ENCODE data around the gene SERP2.
"Not testable (repeated sequence)": the region's sequence is repeated elsewhere in the genome, so short reads cannot be mapped to it uniquely, and the experiment has no call there.

Gene SERP2

DNA sequence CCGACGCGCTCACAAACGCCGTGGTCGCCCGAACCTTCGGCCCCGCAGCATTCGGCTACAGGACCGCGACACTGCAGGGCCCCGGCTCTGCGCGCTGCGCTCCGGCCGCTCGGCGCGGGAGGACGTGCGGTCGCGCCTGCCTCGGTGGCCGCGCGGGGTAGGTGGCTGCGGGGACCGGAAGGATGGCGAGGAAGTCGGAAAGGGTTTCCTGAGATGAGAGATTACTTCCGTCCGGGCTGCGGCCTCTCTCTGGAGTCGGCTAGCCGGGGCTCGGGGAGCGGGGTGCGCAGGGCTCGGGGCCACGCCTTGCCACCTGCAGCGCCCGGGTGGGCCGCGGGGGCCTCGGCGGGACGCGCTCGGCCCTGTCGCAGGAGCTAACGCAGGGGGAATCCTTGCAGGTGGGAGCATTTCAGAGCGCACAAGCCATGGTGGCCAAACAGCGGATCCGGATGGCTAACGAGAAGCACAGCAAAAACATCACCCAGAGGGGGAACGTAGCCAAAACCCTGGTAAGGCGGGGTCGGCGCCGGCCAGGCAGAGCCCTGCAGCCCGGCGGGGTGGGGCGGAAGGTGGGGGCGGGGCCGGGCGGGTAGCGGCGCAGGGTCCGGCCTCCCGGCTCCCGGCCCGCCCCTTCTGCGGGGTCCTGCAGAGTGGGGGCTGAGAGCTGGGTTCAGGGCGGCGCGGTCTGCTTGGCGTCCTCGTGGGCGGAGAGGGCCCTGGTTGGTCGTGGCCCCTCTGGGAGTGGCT lies at the start of gene SERP2:
Gene SERP2 (plus strand): TSS at position 224 of the 747 bp plus-strand sequence. CDS start 202 bp downstream, at position 426.
- peak within 1 kb of the TSS; percentile 55 for H3K4me3 ChIP-seq (ENCODE audit: control insufficient read depth, low read depth, low read length)
- TF ChIP-seq, protein P1, sequence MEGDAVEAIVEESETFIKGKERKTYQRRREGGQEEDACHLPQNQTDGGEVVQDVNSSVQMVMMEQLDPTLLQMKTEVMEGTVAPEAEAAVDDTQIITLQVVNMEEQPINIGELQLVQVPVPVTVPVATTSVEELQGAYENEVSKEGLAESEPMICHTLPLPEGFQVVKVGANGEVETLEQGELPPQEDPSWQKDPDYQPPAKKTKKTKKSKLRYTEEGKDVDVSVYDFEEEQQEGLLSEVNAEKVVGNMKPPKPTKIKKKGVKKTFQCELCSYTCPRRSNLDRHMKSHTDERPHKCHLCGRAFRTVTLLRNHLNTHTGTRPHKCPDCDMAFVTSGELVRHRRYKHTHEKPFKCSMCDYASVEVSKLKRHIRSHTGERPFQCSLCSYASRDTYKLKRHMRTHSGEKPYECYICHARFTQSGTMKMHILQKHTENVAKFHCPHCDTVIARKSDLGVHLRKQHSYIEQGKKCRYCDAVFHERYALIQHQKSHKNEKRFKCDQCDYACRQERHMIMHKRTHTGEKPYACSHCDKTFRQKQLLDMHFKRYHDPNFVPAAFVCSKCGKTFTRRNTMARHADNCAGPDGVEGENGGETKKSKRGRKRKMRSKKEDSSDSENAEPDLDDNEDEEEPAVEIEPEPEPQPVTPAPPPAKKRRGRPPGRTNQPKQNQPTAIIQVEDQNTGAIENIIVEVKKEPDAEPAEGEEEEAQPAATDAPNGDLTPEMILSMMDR (conservative IDR thresholded peaks at IDR 0.05; ENCODE audit: control insufficient read depth, insufficient read depth, low read depth, low read length), result no peak
- DNase-seq (ENCODE audit: low read depth), result peak; percentile 32

DNA sequence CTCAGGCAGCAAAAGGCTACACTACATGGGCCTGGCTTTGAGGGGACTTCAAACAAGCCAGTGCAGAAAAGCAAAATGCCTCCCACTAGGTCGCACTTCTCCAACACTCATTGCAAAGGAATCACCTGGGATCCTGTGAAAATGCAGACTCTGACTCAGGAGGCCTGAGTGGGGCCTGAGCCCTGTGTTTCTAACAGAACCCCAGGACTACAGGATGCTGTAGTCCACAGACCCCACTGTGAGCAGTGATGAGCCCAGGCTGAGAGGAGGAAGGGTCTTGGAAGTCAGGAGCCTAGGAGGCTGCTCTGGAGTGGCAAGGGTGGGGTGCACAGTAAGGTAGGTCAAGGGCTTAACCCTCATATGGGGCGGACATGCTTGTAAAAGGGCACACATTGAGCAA lies 46.7 kb upstream of the SERP2 start:
- H3K4me3 ChIP-seq (ENCODE audit: control insufficient read depth, low read depth, low read length), result no peak overlapping the region
- no peak for DNase-seq (ENCODE audit: low read depth)
- TF ChIP-seq, protein P1 (conservative IDR thresholded peaks at IDR 0.05; ENCODE audit: control insufficient read depth, insufficient read depth, low read depth, low read length), result no peak

DNA sequence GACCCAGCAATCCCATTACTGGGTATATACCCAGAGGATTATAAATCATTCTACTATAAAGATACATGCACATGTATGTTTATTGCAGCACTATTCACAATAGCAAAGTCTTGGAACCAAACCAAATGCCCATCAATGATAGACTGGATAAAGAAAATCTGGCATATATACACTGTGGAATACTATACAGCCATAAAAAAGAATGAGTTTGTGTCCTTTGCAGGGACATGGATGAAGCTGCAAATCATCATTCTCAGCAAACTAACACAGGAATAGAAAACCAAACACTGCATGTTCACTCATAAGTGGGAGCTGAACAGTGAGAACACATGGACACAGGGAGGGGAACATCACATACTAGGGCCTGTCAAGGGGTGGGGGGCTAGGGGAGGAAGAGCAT lies 44.6 kb upstream of the SERP2 start:
- DNase-seq (ENCODE audit: low read depth), result not testable (repeated sequence)

DNA sequence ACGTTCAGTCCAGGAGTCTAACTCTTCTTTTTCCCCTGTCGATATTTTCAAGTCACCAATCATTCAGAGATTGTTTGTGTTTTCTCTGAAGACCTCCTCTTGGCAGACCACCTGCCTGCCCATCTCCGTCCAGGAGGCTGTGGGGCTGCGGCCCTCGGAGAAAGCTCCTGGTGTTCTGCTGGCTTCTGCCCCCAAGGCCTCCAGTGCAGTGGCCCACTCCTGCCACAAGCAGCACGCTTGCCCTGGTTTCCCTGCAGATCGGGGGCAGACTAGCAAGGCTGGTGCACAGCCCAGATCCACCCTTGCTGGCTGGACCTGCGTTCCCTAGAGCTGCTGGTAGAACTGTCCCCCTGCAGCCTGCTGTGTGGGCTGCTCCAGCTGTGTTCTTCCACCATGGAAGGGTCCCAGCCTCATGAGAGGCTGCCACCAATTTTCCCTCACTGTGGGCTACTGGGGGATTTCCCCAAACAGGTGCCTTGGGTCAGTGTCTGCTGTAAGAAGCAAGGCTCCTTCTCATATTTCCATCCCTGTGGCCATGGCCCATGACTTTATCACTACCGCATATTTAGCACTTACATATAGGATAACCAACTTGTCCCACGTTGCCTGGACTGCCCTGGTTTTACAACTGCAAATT lies 43.6 kb upstream of the SERP2 start:
- TF ChIP-seq, protein P1 (conservative IDR thresholded peaks at IDR 0.05; ENCODE audit: control insufficient read depth, insufficient read depth, low read depth, low read length), result no peak
- DNase-seq (ENCODE audit: low read depth), result no peak
- H3K4me3 ChIP-seq (ENCODE audit: control insufficient read depth, low read depth, low read length), result no peak overlapping the region

More for the DNA sequence above, 44.6 kb upstream of the SERP2 start:
- not testable (repeated sequence) for H3K4me3 ChIP-seq (ENCODE audit: control insufficient read depth, low read depth, low read length)

DNA sequence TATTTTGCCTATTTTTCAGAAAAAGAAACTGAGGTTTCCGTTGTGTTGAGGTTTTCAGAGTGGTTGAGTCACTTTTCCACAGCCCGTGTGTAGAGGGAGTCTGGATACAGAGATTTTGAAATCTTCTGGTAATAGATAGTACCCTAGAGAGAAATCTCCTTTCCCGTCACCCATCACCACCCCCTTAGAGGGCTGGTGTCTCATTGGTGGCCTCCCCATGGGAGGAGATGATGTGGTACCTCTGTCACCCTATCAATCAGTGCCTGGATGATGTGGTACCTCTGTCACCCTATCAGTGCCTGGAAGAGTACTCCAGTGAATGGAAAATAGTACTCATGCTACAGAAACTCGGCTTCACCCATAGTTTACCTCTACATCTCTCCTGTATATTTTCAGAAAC lies 42.2 kb upstream of the SERP2 start:
- peak; percentile 75 for DNase-seq (ENCODE audit: low read depth)
- TF ChIP-seq, protein P1 (conservative IDR thresholded peaks at IDR 0.05; ENCODE audit: control insufficient read depth, insufficient read depth, low read depth, low read length), result no peak
- no peak overlapping the region for H3K4me3 ChIP-seq (ENCODE audit: control insufficient read depth, low read depth, low read length)

DNA sequence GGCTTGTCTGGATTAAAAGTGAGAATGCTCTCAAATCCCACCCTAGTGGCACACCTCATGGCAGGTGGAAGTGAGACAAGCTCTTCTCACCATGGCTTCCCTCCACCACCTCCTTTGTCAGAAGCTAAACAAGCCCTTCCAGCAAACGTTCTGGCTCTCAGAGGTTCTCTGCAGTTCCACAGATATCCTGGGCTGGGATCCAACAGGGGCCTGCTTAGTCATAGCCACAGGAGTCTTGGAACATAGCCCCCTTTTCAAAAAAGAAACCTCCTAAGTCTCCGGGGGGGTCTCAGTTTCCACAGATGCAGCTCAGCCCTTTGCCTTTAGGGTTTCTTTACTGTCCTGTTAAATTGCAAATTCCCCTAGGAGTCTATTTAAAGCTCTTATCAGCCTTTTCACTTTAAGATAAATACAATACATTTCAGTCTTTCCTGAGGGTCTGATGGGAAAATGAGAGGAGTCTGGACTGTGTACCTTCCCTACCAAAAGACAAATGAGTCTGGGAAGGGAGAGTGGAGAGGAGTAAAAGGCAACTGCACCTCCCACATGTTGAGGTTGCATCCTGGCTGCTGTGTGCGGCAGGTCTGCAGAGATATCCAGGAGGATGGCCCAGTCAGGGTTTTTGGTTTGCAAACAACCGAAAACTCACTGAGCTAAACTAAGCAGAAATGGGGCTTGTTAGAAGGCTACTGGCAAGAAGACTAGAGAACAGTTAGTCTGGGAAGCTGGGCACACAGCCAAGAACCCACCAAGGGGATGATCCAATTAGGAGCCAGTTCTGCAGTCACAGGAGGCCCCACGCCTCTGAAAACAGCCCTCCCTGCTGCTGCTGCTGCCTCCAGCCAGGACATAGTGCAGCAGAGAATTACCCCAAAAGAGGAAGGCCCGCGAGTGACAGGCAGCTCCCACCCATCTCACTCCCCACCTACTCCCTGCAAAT lies 41.4 kb upstream of the SERP2 start:
- DNase-seq (ENCODE audit: low read depth), result peak; percentile 90
- no peak overlapping the region for H3K4me3 ChIP-seq (ENCODE audit: control insufficient read depth, low read depth, low read length)
- TF ChIP-seq, protein P1 (conservative IDR thresholded peaks at IDR 0.05; ENCODE audit: control insufficient read depth, insufficient read depth, low read depth, low read length), result no peak
